Brain microvascular endothelial cell (primary cell): ENCODE measurements around the gene GRIN2C.

Source experiments
- DNase-seq: peaks from one replicate; pipeline ENCODE4 v3.0.0-alpha.2; 2020
- H3K27ac ChIP-seq: fragments of 250-450 bp; sonication (Bioruptor Pico); 2 replicates; pipeline ENCODE4 v1.5.1; 2020; ENCODE audit warnings: mild to moderate bottlenecking, moderate library complexity
- H3K27me3 ChIP-seq: fragments of 250-450 bp; sonication (Bioruptor Pico); replicated peaks from 2 replicates; pipeline ENCODE4 v1.5.1; 2020; ENCODE audit warnings: mild to moderate bottlenecking
- H3K36me3 ChIP-seq: fragments of 250-450 bp; sonication (Bioruptor Pico); replicated peaks from 2 replicates; pipeline ENCODE4 v1.5.1; 2020; ENCODE audit warnings: mild to moderate bottlenecking
- H3K4me3 ChIP-seq: 2 replicates; pipeline ENCODE4 v1.5.1; 2011; ENCODE audit warnings: low read depth, mild to moderate bottlenecking, control low read depth, low read length, moderate library complexity
- in situ Hi-C: cut with HindIII; loops from 2 replicates; pipeline ENCODE4 v1.10.0; 2017; ENCODE audit warnings: low sequenced_read_pairs, low pct_ligation_motif_present
- TF ChIP-seq, protein P1 (sequence below): IDR thresholded peaks from 2 replicates; pipeline ENCODE4 v1.5.1; 2011; ENCODE audit warnings: low read depth, mild to moderate bottlenecking, moderate library complexity, low read length, control low read depth, inconsistent platforms; ENCODE audit errors: missing control alignments

The GRIN2C gene

DNA sequence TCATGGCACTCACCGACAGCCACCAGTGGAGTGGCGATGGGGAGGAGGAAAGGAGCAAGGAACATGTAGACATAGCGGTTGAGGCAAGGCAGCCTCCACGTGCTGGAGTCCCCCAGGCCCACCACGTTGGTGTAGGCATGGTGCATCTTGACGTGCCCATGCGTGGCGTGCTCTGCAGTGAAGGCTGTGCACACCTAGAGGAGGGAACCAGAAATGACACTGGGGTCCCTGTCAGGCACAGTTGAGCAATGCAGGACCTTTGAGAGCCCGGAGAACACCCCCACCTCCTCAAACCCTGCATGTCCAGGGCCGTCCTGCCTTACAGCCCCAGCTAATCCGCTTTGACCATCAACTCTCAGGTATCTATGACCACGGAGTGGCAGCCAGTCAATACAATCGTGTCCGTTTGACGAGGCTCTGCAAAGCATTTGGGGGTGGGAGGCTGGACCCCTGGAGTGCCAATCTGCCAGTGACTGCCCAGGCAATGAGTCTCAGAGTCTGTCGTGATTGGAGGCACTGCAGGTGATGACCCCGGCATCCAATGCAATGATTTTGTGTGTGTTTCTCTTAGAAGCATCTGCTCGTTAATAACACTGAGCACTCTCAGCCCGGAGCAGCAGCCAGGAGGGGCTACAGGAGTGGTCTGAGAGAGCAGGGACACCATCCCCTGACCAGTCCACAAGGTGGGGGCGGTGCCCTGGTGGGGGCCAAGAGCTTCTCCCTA lies 23.0 kb upstream of the GRIN2C start:
- Histone ChIP-seq H3K4me3 (no peak overlapping the region), H3K27me3 (peaks cover 10% of the 10 kb centered on the region), H3K27ac (no peak overlapping the region), H3K36me3 (no peaks in the 10 kb centered on the region)
- TF ChIP-seq, protein P1, sequence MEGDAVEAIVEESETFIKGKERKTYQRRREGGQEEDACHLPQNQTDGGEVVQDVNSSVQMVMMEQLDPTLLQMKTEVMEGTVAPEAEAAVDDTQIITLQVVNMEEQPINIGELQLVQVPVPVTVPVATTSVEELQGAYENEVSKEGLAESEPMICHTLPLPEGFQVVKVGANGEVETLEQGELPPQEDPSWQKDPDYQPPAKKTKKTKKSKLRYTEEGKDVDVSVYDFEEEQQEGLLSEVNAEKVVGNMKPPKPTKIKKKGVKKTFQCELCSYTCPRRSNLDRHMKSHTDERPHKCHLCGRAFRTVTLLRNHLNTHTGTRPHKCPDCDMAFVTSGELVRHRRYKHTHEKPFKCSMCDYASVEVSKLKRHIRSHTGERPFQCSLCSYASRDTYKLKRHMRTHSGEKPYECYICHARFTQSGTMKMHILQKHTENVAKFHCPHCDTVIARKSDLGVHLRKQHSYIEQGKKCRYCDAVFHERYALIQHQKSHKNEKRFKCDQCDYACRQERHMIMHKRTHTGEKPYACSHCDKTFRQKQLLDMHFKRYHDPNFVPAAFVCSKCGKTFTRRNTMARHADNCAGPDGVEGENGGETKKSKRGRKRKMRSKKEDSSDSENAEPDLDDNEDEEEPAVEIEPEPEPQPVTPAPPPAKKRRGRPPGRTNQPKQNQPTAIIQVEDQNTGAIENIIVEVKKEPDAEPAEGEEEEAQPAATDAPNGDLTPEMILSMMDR = no peak
- DNase-seq = no peak
- in situ Hi-C loops = no loop called here

DNA sequence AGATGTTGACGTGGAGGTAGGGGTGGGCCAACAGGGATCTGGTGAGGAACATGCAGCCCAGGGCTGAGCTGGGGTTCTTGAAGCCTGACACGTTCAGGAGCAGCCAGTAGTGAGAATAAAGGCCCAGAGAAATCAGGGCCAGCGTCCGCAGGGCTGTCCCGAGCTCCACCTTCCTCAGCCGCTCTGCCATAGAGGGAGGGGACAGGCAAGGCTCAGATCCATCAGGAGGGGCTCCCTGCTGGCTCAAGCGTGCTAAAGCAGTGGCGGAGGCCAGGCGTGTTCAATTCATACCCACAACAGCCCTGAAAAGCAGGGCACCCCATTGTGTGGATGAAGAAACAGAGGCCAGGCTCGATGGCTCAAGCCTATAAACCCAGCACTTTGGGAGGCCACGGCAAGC lies 21.4 kb upstream of the GRIN2C start:
- in situ Hi-C loops = no loop called here
- peaks cover 10% of the 10 kb centered on the region for H3K27me3 ChIP-seq
- no peaks in the 10 kb centered on the region for H3K36me3 ChIP-seq
- no peak for DNase-seq
- H3K27ac ChIP-seq = no peak overlapping the region
- TF ChIP-seq, protein P1 = no peak
- no peak overlapping the region for H3K4me3 ChIP-seq

- in situ Hi-C loops = no loop called here
- DNase-seq = no peak
- Histone ChIP-seq H3K36me3 (no peaks in the 10 kb centered on the region), H3K27ac (no peak overlapping the region), H3K27me3 (peaks cover 10% of the 10 kb centered on the region), H3K4me3 (no peak overlapping the region)
- TF ChIP-seq, protein P1 = no peak
Observed at GRCh38 chr17:74879308-74879707, 19.6 kb upstream of the GRIN2C start.

DNA sequence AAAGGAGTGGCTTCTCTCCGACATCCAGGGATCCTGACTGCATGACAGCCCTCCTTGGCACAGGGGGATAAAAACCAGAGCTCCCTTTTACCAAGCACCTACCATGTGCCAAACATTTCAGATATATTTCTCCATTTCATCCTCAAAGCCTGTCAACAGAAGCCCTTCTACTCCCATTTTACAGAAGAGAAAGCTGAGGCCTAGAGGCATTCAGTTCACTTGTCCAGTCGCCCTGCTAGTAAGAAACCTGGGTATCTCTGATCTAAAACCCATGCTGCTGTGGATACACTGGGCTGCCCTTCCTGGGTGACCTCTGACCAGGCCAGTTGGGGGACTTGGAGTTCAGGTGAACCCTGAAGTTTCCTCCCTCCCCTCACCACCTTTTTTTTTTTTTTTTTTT lies 19.0 kb upstream of the GRIN2C start:
- no peak overlapping the region for H3K27ac ChIP-seq
- in situ Hi-C loops = no loop called here
- no peaks in the 10 kb centered on the region for H3K36me3 ChIP-seq
- DNase-seq = no peak
- TF ChIP-seq, protein P1 = no peak
- peaks cover 10% of the 10 kb centered on the region for H3K27me3 ChIP-seq
- H3K4me3 ChIP-seq = no peak overlapping the region

- DNase-seq = no peak
- H3K36me3 ChIP-seq = no peaks in the 10 kb centered on the region
- TF ChIP-seq, protein P1 = no peak
- H3K27ac ChIP-seq = no peak overlapping the region
- no peak overlapping the region for H3K4me3 ChIP-seq
- in situ Hi-C loops = no loop called here
- peaks cover 6% of the 10 kb centered on the region for H3K27me3 ChIP-seq
Observed at GRCh38 chr17:74877592-74878548, 18.2 kb upstream of the GRIN2C start.
